ENCODE measurements around the gene CACNA1I. TPM values are rescaled to one million over a fixed set of nuclear protein-coding genes. Genes with fewer than 3 reads are reported as not detected.
A peak's percentile ranks its signal among the peaks of the same experiment; 100 is the strongest.

Gene CACNA1I
- total RNA-seq, 3 donors from 2014 or later = 0.05 to 0.14 (median 0.08) TPM

DNA sequence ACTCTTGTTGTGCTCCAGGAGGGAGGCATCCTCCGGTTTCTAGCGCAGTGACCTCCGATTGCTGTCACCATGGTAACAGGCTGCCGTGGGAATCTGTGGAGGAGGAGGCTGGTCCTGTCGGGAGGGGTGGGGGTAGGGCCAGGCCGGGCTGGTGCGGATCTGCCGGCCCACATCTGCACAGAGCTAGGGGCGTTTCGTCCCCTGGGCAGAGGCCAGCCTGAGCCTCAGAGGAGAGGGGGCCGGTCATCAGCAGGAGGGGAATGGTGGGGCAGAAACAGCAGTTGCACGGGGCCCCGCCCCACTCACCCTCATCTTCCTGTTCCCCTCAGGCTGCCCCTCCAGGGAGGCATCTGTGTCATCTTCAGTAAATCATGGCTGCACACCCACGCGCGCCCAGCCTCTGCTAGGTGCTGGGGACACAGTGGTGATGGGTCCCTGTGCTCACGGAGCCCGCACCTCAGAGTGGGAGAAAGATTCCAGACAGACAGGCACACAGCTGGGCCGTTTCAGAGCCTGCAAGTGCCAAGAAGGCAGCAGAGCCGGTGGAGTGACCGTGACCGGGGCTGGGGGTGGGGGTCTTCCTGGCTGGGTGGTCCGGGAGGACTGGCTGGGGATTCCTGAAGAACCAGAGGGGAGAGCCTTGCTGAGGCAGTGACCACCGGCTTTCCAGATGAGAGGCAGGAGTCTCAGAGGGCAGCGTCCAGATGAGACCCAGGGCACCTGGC is 120.5 kb downstream of the CACNA1I start:
- no peaks in the 10 kb centered on the region for H3K36me3 Mint-ChIP-seq (ENCODE audit: insufficient read depth)
- peaks cover 16% of the 10 kb centered on the region for H3K27me3 Mint-ChIP-seq (ENCODE audit: low read depth)
- H3K4me3 Mint-ChIP-seq = no peak overlapping the region

DNA sequence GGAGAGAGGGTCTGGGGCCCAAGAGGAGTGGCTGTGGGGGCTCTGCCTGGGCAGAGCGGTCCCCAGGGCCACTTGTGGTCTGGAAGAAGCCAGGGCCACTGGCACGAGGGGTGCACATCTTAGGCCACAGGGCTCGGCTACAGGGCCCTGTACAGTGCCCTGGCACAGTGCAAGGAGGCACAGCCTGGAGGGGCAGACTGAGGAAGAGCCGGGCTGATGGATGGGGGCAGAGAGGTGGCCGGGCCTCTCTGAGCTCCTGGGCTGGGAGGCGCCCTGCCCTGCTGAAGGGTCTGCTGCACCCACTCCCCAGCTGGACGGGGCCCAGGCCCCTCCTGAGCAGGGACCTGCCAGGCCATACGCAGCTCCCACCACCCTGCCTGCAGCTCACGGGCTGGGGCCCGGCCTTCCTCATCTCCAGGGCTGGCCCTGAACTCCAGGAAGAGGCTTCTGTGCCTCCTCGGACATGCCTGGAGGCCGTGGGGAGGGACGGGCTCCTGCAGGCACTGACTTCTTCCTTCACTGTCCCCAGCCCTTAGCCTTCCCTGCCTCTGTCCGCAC is 123.5 kb downstream of the CACNA1I start:
- peaks cover 11% of the 10 kb centered on the region for H3K27me3 Mint-ChIP-seq (ENCODE audit: low read depth)
- no peaks in the 10 kb centered on the region for H3K36me3 Mint-ChIP-seq (ENCODE audit: insufficient read depth)
- peaks cover 4% of the 10 kb centered on the region for H3K4me1 Mint-ChIP-seq (ENCODE audit: low read depth)
- no peak for DNase-seq
- no peak overlapping the region for H3K4me3 Mint-ChIP-seq
- no peaks in the 10 kb centered on the region for H3K9me3 Mint-ChIP-seq
- ATAC-seq = no peak

More for the DNA sequence above, 120.5 kb downstream of the CACNA1I start:
- DNase-seq = peak; percentile 26
- ATAC-seq = peak; percentile 62 to 67
- H3K9me3 Mint-ChIP-seq = no peaks in the 10 kb centered on the region
- H3K4me1 Mint-ChIP-seq (ENCODE audit: low read depth) = peaks cover 4% of the 10 kb centered on the region

DNA sequence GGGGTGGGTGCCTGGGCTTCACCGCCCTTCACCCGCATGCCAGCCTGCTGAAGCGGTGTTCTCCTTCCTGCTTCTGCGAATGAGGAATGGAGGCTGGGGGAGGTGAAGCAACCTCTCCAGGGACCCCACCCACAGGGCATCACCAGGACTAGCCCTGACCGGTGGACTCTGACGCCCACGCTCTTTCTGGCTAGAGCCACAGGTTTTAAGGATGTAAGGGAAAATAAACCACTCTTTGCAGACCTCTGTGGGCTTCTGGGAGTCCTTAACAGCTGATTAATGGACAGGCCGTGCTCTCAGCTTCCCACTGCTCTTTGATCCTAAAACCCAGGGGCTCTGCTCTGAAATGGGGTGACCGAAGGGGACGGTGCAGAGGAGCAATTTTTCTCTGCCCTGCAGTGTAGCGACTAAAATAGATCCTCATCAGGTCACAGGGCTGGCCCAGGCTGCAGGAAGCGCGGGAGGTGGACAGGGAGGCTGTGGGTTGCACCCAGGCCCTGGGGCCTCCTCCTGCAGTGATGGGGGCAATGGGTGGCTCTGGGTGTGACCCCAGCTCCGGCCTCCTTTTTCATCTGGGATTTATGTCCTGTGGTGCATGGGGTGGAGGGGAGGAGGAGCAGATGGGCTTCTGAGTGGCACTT is 127.4 kb downstream of the CACNA1I start:
- no peak for DNase-seq
- no peaks in the 10 kb centered on the region for H3K4me1 Mint-ChIP-seq (ENCODE audit: low read depth)
- H3K36me3 Mint-ChIP-seq (ENCODE audit: insufficient read depth) = no peaks in the 10 kb centered on the region

DNA sequence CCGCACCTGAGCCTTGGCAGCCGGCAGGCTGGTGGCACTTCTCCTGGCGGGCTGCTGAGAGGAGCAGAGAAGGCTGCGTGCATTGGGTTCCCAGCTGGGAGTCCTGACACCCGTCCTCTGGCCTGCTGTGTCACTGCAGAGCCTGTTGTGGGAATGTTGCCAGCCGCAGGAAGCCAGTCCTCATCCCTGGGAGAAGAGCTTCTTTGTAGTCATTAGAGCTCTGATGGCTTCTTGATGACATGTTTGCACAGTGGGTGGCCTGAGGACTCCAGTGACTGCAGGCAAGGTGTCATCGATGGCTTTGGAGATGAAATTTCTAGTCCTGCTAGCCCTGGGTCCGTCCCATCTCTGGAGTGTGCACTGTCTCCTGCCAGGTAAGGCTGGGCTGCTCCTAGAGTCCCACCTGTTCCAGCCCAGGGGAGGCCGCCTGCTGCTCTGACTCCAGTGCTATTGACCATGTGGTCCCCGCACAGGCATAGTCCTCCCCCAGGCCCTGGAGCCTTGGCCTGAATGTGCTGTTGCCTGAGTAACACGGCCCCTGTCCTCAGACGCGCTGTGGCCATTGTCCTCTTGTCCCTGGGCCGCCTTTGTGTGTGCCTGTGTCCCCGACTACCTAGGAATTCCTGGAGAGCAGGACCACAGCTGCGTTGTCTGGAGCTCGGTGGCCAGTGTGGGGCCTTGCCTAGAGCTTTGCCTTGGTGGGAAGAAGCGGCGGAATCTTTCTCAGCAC is 129.2 kb downstream of the CACNA1I start:
- peaks cover 8% of the 10 kb centered on the region for H3K27me3 Mint-ChIP-seq (ENCODE audit: low read depth)
- no peak overlapping the region for H3K4me3 Mint-ChIP-seq
- DNase-seq (no peak), ATAC-seq (no peak)
- no peaks in the 10 kb centered on the region for H3K9me3 Mint-ChIP-seq
- no peaks in the 10 kb centered on the region for H3K4me1 Mint-ChIP-seq (ENCODE audit: low read depth)
- no peaks in the 10 kb centered on the region for H3K36me3 Mint-ChIP-seq (ENCODE audit: insufficient read depth)

More for the DNA sequence above, 127.4 kb downstream of the CACNA1I start:
- Mint-ChIP-seq H3K9me3 (no peaks in the 10 kb centered on the region), H3K27me3 (ENCODE audit: low read depth) (peaks cover 6% of the 10 kb centered on the region), H3K4me3 (no peak overlapping the region)
- ATAC-seq = no peak

DNA sequence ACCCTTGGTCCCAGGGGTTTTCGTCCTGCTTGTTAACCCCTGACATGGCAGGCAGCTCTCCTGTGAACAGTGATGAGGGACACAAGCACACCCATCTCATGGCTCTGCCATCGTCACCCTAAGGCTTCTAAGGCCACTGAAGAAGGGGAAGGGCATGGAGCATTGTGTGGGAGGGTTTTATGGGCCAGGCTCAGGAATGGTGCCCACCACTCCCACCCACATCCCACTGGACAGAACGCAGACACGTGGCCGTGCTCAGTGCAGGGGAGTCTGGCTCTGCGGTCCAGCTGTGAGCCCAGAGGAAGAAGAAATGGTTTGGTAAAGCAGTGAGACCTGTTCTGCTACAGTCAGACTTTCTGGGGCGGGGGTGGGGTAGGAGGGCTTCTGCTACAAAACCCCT is 130.0 kb downstream of the CACNA1I start:
- H3K36me3 Mint-ChIP-seq (ENCODE audit: insufficient read depth) = no peaks in the 10 kb centered on the region
- no peak overlapping the region for H3K4me3 Mint-ChIP-seq
- peaks cover 8% of the 10 kb centered on the region for H3K27me3 Mint-ChIP-seq (ENCODE audit: low read depth)
- H3K4me1 Mint-ChIP-seq (ENCODE audit: low read depth) = no peaks in the 10 kb centered on the region
- no peaks in the 10 kb centered on the region for H3K9me3 Mint-ChIP-seq
- no peak for DNase-seq
- no peak for ATAC-seq

DNA sequence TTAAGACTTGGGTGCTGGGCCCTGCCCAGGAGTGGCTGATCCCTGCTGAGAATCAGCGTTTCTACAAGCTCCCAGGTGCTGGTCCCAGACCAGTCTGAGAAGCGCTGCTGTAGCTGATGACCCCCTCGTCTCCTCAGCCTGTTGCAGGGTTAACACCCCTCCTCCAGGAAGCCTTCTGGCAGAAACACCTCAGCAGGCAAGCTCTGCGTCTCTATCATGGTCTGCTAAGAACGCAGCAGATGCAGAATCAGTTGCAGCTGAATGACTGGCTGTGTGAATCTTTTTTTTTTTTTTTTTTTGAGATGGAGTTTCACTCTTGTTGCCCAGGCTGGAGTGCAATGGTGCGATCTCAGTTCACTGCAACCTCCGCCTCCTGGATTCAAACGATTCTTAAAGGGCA is 132.5 kb downstream of the CACNA1I start:
- ATAC-seq (no peak), DNase-seq (no peak)
- Mint-ChIP-seq H3K9me3 (no peaks in the 10 kb centered on the region), H3K36me3 (ENCODE audit: insufficient read depth) (no peaks in the 10 kb centered on the region), H3K27me3 (ENCODE audit: low read depth) (peaks cover 4% of the 10 kb centered on the region), H3K4me1 (ENCODE audit: low read depth) (no peaks in the 10 kb centered on the region), H3K4me3 (no peak overlapping the region)

DNA sequence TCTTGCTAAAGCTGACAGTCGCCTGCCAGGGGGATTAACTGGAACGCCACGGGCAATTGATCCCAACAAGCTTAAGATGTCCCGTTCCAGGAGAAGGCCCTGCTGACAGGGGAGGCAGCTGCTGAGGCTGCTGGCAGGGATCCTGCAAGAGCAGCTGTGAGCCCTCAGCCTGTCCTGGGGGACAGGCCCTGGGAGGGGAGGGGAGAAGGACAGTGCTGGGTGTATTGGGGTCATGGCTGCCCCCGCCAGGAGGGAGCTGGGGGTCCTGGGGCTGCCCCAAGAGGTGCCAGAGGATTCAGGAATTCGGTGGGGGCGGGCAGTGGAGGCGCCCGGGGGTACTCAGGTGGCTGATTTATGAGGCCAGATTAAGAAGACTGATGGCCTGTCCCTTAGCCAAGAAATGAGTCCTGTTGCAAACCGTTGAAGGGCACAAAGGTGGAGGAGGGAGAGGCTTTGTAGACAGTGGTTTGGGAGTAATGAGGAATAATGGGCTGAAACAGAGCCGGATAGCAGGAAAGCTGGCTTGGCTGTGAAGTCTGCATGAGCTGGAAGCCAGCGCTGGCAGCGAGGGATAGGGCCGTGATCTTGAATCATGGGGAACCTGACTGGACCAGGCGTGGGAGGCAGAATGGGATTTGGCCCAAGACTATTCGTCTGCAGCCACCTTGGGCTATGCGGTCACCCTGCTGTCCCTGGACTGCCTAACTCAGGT is 133.5 kb downstream of the CACNA1I start:
- H3K9me3 Mint-ChIP-seq = no peaks in the 10 kb centered on the region
- DNase-seq = no peak
- H3K27me3 Mint-ChIP-seq (ENCODE audit: low read depth) = peaks cover 4% of the 10 kb centered on the region
- ATAC-seq = no peak
- no peak overlapping the region for H3K4me3 Mint-ChIP-seq
- no peaks in the 10 kb centered on the region for H3K4me1 Mint-ChIP-seq (ENCODE audit: low read depth)
- H3K36me3 Mint-ChIP-seq (ENCODE audit: insufficient read depth) = no peaks in the 10 kb centered on the region

DNA sequence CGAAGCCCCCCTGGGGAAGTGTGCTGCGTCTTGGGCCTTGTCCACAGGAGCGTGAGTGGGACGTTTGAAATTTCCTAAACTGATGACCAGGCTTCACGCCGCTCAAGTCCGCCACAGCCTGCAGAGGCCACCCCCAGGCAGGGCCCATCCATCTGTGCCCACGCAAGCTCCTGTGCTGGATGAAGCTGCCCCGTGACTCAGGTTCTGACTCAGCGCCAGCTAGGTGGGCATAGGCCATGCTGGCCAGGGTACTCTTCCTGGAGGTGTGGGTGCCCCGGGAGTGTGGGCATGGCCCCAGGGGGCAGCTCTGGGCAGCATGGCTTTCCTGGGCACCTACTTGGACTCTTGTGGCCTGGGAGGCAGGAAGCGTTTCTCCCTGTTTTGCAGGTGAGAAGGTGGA is 134.8 kb downstream of the CACNA1I start:
- no peak for DNase-seq
- Mint-ChIP-seq H3K4me1 (ENCODE audit: low read depth) (no peaks in the 10 kb centered on the region), H3K4me3 (no peak overlapping the region), H3K27me3 (ENCODE audit: low read depth) (peaks cover 4% of the 10 kb centered on the region), H3K36me3 (ENCODE audit: insufficient read depth) (no peaks in the 10 kb centered on the region), H3K9me3 (no peaks in the 10 kb centered on the region)
- no peak for ATAC-seq

DNA sequence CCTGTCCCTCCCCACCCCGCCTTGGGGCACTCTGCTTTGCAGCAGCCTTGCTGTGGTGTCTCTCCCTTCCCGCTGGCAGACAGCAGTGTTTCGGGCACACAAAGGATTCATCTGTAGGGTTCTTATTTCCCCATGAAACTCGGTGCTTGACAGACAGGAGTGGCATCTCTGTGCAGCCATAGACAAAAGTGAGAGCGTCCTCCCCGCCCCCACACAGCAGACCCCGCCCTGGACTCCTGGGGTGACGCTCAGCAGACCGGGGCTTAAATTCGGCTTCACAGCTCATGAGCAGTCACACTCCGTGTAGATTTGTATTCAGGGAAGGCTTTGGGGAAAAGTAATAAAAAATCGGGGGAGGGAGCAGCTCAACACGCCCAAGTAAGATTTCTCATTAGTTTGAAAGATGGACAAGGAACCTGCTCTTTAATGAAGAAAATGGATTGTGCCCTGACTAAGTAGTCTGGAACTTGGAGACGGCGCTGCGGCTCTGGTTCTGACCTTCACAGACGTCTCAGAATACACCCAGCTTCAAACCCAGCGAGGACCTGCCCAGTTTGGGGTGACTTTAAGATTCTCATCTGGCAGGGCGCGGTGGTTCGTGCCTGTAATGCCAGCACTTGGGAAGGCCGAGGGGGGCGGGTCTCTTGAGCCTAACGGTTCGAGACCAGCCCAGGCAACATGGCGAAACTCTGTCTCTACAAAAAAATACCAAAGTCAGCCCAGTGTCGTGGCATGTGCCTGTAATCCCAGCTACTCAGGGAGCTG is 136.0 kb downstream of the CACNA1I start:
- DNase-seq = no peak
- Mint-ChIP-seq H3K9me3 (no peaks in the 10 kb centered on the region), H3K27me3 (ENCODE audit: low read depth) (peaks cover 4% of the 10 kb centered on the region), H3K4me3 (no peak overlapping the region), H3K36me3 (ENCODE audit: insufficient read depth) (no peaks in the 10 kb centered on the region), H3K4me1 (ENCODE audit: low read depth) (no peaks in the 10 kb centered on the region)
- no peak for ATAC-seq

DNA sequence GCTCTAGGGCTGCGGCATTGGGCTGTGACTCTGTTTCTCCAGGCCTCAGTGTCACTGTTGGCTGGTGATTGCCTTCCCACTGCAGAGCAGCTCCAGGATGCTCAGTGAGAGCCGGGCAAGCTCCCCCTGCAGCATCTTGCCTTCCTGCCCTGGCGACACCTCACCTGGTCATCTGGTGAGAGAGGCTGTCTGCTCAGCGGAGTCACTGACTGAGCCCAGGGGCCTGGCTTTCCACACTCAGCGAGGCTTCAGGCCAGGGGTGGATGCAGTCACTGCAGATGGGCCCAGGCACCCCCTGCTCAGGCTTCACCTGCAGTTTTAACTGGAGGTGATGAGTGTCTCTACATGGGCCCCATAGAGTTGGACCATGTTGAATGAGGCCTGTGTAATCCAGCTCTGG is 136.8 kb downstream of the CACNA1I start:
- no peaks in the 10 kb centered on the region for H3K4me1 Mint-ChIP-seq (ENCODE audit: low read depth)
- H3K27me3 Mint-ChIP-seq (ENCODE audit: low read depth) = peaks cover 2% of the 10 kb centered on the region
- ATAC-seq = no peak
- no peak overlapping the region for H3K4me3 Mint-ChIP-seq
- H3K9me3 Mint-ChIP-seq = no peaks in the 10 kb centered on the region
- no peak for DNase-seq
- H3K36me3 Mint-ChIP-seq (ENCODE audit: insufficient read depth) = no peaks in the 10 kb centered on the region

DNA sequence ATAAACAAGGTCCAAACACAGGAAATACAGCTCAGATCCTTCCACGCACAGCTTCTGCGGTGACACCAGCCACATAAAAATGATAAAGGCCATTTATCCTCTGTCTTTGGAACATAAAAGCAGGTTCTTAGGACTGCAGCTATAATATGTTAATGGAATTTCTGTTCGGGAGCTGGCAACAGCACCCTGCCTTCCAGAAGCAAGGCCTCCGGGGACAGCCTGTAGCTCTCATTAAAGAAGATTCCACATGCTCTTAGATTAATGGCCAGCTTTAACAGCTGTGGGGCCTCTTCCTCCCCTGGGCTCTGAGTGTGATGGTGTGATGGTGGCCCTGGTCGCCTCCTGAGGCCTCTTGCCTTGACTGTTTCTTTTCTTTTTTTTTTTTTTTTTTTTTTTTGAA is 137.3 kb downstream of the CACNA1I start:
- DNase-seq (no peak), ATAC-seq (no peak)
- H3K36me3 Mint-ChIP-seq (ENCODE audit: insufficient read depth) = no peaks in the 10 kb centered on the region
- H3K27me3 Mint-ChIP-seq (ENCODE audit: low read depth) = peaks cover 2% of the 10 kb centered on the region
- no peak overlapping the region for H3K4me3 Mint-ChIP-seq
- H3K9me3 Mint-ChIP-seq = no peaks in the 10 kb centered on the region
- H3K4me1 Mint-ChIP-seq (ENCODE audit: low read depth) = no peaks in the 10 kb centered on the region

DNA sequence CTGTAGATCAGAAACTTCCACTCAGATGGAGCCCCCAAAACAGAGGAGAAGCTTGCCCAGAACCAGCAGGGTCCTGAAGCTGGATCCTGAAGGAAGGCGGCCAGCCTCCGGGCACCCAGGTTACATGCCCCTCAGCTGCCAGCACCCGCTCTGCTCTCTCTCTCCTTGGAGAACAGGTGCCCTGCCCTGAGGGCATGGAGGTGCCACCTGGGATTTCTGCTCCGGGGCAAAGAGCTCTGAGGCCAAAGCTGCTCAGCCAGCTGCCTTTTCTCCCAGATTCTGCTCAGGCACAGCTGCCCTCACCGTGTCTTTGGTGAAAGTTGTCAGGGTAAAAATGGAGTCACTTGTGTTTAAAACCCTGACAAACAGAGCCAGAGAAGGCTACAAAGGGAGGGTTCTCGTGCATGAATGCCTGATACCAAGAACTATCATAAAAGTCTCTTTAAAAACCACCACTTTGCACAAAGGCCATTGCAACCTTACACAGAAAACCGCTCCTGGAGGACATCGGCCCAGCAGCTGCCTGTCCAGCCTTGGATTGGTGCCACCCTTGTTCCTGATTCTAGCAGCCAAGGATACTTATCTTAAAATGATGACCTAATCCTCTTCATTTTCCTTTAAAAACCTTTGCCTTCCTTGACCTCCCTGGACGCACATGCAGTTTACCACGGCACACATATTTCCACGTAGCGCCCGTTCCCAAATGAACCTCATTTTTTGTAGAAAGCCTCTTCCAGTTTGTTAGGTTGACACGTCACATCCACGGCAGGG is 140.0 kb downstream of the CACNA1I start:
- DNase-seq (no peak), ATAC-seq (no peak)
- H3K27me3 Mint-ChIP-seq (ENCODE audit: low read depth) = no peaks in the 10 kb centered on the region
- H3K36me3 Mint-ChIP-seq (ENCODE audit: insufficient read depth) = no peaks in the 10 kb centered on the region
- H3K4me1 Mint-ChIP-seq (ENCODE audit: low read depth) = no peaks in the 10 kb centered on the region
- H3K9me3 Mint-ChIP-seq = no peaks in the 10 kb centered on the region
- H3K4me3 Mint-ChIP-seq = no peak overlapping the region

DNA sequence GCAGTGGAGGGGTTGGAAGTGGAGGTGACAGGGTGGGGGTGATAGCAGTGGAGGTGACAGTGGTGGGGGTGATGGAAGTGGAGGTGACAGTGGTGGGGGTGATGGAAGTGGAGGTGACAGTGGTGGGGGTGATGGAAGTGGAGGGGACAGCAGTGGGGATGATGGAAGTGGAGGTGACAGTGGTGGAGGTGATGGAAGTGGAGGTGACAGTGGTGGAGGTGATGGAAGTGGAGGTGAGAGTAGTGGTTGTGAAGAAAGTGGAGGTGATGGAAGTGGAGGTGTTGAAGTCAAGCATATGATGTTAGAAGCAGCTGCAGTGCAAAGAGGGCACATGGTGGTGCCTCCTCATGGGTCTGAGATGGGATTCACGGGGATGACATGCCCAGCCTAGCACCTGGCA is 141.5 kb downstream of the CACNA1I start:
- no peak overlapping the region for H3K4me3 Mint-ChIP-seq
- no peak for DNase-seq
- ATAC-seq = no peak
- no peaks in the 10 kb centered on the region for H3K36me3 Mint-ChIP-seq (ENCODE audit: insufficient read depth)
- H3K9me3 Mint-ChIP-seq = no peaks in the 10 kb centered on the region
- no peaks in the 10 kb centered on the region for H3K4me1 Mint-ChIP-seq (ENCODE audit: low read depth)
- H3K27me3 Mint-ChIP-seq (ENCODE audit: low read depth) = no peaks in the 10 kb centered on the region
